Effector memory CD8-positive, alpha-beta T cell (primary cell): Measurements from ENCODE around the gene SAP30BP.

Experiments
- ATAC-seq: fragments of 150-1000 bp; cut with Tn5 transposase; replicated peaks from 2 replicates; pipeline ENCODE4 v1.10.0; 2021; ENCODE audit warnings: mild to moderate bottlenecking, moderate library complexity
- DNase-seq, 3 experiments: peaks; one replicate each; pipeline ENCODE4 v3.0.0; 2021
- H3K27ac Mint-ChIP-seq, 2 donors: one replicate each; pipeline ENCODE4 v1.8.0; 2022; ENCODE audit warnings: mild to moderate bottlenecking in 2 of 2, mixed read lengths in 2 of 2, moderate library complexity in 2 of 2
- H3K27me3 Mint-ChIP-seq, 2 donors: one replicate each; pipeline ENCODE4 v1.8.0; 2022; ENCODE audit warnings: mixed read lengths in 2 of 2
- H3K36me3 Mint-ChIP-seq: one replicate; pipeline ENCODE4 v1.8.0; 2022; ENCODE audit warnings: mild to moderate bottlenecking, moderate library complexity, mixed read lengths; ENCODE audit not compliant: insufficient read depth
- H3K4me1 Mint-ChIP-seq, 2 donors: one replicate each; pipeline ENCODE4 v1.8.0; 2022; ENCODE audit warnings: low read depth in 2 of 2, mixed read lengths in 2 of 2
- H3K4me3 Mint-ChIP-seq, 2 donors: one replicate each; pipeline ENCODE4 v1.8.0; 2022; ENCODE audit warnings: mild to moderate bottlenecking in 2 of 2, mixed read lengths in 2 of 2, moderate library complexity in 2 of 2
- H3K9me3 Mint-ChIP-seq, 2 donors: one replicate each; pipeline ENCODE4 v1.8.0; 2022; ENCODE audit warnings: mixed read lengths in 2 of 2

SAP30BP gene

DNA sequence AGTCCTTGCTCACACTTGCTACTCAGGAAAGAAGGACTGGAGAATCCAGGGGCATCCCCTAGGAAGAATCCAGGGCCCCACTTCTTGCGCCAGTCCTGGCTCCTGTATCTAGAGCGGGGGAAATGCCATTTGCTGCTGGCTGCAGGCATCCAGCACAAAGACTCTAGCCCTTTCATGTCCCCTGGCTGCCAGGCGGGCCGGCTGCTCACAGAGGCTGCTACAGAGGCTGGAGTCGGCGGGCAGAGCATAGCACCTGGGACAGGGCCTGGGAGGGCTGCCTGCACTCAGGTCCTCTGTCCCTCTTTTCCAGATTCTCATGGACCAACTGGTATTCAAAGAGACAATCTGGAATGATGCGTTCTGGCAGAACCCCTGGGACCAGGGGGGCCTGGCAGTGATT is 20.1 kb upstream of the SAP30BP start:
- Mint-ChIP-seq H3K9me3 (no peaks in the 10 kb centered on the region), H3K36me3 (peaks cover 14% of the 10 kb centered on the region), H3K27me3 (no peaks in the 10 kb centered on the region), H3K4me1 (peaks cover 8 to 12% of the 10 kb centered on the region in 2 donors), H3K4me3 (no peak overlapping the region), H3K27ac (peak overlapping the region in 1 of 2 donors; percentile 70)
- ATAC-seq (no peak), DNase-seq (no peak)

DNA sequence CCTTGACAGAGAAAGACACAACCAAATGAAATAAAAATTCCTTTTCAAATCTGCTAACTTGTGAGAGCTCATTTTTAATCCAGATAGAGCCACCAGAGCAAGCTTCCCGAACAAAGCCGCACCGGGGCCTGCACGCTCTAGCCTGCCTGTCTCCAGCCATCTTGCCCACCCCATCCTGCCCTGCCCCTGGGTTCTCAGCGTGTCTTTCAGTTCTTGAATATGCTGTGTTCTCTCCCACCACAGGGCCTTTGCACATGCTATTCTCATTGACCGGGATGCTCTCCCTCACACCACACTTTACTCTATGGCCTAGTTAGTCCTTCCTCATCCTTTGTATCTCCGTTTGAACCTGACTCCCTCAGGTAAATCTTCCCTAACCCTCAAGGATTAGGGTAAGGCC is 19.2 kb upstream of the SAP30BP start:
- Mint-ChIP-seq H3K4me1 (peaks cover 11 to 12% of the 10 kb centered on the region in 2 donors), H3K27me3 (no peaks in the 10 kb centered on the region), H3K36me3 (peaks cover 14% of the 10 kb centered on the region), H3K4me3 (no peak overlapping the region), H3K27ac (peak overlapping the region in 1 of 2 donors; percentile 59), H3K9me3 (no peaks in the 10 kb centered on the region)
- ATAC-seq: no peak
- DNase-seq: no peak

DNA sequence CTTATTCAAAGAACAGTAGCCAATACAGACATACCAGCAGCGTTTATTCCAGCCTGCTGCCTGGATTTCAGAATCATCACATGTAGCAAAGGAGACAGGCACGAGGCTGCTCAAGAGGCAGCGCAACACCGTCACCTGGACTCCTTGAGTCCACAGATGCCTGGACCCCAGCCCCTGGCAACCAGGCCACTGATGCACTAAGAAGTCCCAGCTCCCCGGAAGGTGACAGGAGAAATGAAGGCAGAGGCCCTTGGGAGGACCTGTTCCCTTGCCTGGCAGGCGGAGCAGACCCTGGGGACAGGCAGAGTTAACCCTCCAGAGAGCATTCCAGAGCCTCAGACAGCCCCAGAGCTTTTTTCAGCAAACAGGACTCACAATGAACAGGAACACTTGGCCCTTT is 17.5 kb upstream of the SAP30BP start:
- Mint-ChIP-seq H3K27ac (no peak overlapping the region), H3K27me3 (no peaks in the 10 kb centered on the region), H3K9me3 (no peaks in the 10 kb centered on the region), H3K4me1 (peaks cover 12% of the 10 kb centered on the region in 2 donors), H3K4me3 (no peak overlapping the region), H3K36me3 (peaks cover 17% of the 10 kb centered on the region)
- no peak for ATAC-seq
- no peak for DNase-seq

DNA sequence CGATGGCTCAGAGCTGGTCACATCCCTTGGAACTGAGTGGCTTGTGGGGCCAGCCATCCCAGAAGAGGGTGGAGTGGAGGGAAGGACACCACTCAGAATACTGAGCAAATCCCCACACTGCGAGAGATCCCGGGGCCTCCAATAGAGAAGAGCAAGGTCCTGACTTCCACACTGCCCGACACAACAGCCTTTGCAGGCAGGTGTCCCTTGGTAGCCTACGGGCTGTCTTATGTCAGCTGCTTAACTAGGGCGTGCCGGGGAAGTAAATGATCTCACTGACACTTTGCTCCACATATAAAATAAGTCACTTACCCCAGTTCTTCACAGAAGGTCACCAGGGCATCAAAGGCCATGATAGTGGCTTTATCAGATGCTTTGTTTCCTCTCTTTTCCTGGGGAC is 16.3 kb upstream of the SAP30BP start:
- Mint-ChIP-seq H3K36me3 (peaks cover 17% of the 10 kb centered on the region), H3K4me3 (no peak overlapping the region), H3K4me1 (peaks cover 8 to 11% of the 10 kb centered on the region in 2 donors), H3K9me3 (no peaks in the 10 kb centered on the region), H3K27me3 (no peaks in the 10 kb centered on the region), H3K27ac (no peak overlapping the region)
- ATAC-seq (no peak), DNase-seq (no peak)

- Mint-ChIP-seq H3K27me3 (no peaks in the 10 kb centered on the region), H3K4me3 (no peak overlapping the region), H3K4me1 (peaks cover 0 to 4% of the 10 kb centered on the region in 2 donors), H3K27ac (no peak overlapping the region), H3K9me3 (no peaks in the 10 kb centered on the region), H3K36me3 (peaks cover 17% of the 10 kb centered on the region)
- DNase-seq (no peak), ATAC-seq (no peak)
Observed at GRCh38 chr17:75652341-75652740, 14.8 kb upstream of the SAP30BP start.

- Mint-ChIP-seq H3K4me3 (no peak overlapping the region), H3K9me3 (no peaks in the 10 kb centered on the region), H3K27ac (no peak overlapping the region), H3K36me3 (peaks cover 17% of the 10 kb centered on the region), H3K4me1 (peaks cover 0 to 4% of the 10 kb centered on the region in 2 donors), H3K27me3 (no peaks in the 10 kb centered on the region)
- ATAC-seq: peak; percentile 62
- DNase-seq: peak in 1 of 3 experiments; percentile 16
Observed at GRCh38 chr17:75652934-75653549, 14.1 kb upstream of the SAP30BP start.

DNA sequence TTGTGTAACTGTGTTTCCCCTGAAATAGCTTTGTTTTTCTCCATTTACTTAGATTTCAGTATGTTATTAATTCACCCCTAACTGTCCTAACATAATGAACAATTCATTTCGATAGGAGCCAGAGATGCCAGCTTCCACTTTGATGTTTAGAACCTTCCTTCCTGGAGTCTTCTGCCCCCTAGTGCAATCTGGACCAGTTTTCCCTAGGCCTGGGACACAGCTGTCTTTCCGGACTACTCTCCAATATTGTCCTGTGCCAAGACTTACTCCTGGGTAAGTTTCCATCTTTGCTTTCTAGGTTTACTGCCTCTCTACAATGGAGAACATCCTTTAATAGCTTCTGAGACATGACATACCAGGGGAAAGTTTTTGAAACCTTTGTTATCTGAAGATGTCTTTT is 13.0 kb upstream of the SAP30BP start:
- peaks cover 12% of the 10 kb centered on the region for H3K36me3 Mint-ChIP-seq
- H3K9me3 Mint-ChIP-seq: no peaks in the 10 kb centered on the region
- no peak overlapping the region for H3K27ac Mint-ChIP-seq
- DNase-seq: no peak
- no peak overlapping the region for H3K4me3 Mint-ChIP-seq
- H3K27me3 Mint-ChIP-seq: no peaks in the 10 kb centered on the region
- H3K4me1 Mint-ChIP-seq: peaks cover 0 to 4% of the 10 kb centered on the region in 2 donors
- no peak for ATAC-seq

DNA sequence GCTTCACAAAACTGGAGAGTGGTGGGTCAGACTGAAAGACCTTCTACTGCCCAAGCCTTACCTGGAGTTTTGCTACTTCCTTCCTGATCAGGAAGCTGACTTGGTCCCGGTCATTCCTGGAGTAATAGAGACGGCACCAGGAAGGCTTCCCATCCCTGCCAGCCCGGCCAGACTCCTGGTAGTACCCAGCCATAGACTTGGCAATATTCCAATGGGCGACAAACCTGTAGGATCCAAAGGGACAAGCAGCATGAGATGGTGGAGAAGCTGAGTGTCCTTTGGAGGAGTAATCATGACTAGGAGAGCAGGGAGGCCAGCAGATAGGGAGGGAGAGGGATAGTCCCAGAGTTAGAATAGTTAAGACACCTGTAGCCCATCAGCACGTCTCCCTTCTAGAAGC is 8.9 kb upstream of the SAP30BP start:
- peaks cover 3% of the 10 kb centered on the region for H3K36me3 Mint-ChIP-seq
- DNase-seq (no peak), ATAC-seq (no peak)
- no peaks in the 10 kb centered on the region for H3K27me3 Mint-ChIP-seq
- no peaks in the 10 kb centered on the region for H3K4me1 Mint-ChIP-seq
- H3K27ac Mint-ChIP-seq: no peak overlapping the region
- H3K9me3 Mint-ChIP-seq: no peaks in the 10 kb centered on the region
- no peak overlapping the region for H3K4me3 Mint-ChIP-seq

DNA sequence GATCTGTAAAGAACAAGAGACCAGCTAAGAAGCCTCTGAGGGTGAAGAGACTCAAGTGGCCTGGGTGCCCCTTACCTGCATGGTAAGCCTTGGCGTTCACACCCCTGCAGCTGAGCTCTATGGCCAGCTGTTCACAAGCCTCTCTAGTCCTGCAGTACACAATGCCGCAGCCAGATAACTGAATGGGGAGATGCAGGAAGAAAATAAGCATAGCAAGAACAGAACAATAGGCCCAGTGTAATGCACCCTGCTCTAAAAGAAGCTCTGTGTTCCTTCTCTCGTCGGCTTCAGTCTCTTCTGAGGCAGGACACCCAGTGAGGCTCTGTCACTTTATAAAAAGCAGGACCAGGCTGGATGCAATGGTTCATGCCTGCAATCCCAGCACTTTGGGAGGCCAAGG is 5.6 kb upstream of the SAP30BP start:
- DNase-seq: no peak
- no peaks in the 10 kb centered on the region for H3K27me3 Mint-ChIP-seq
- ATAC-seq: no peak
- H3K4me1 Mint-ChIP-seq: peaks cover 3 to 5% of the 10 kb centered on the region in 2 donors
- H3K36me3 Mint-ChIP-seq: peaks cover 12% of the 10 kb centered on the region
- H3K4me3 Mint-ChIP-seq: no peak overlapping the region
- no peak overlapping the region for H3K27ac Mint-ChIP-seq
- no peaks in the 10 kb centered on the region for H3K9me3 Mint-ChIP-seq

DNA sequence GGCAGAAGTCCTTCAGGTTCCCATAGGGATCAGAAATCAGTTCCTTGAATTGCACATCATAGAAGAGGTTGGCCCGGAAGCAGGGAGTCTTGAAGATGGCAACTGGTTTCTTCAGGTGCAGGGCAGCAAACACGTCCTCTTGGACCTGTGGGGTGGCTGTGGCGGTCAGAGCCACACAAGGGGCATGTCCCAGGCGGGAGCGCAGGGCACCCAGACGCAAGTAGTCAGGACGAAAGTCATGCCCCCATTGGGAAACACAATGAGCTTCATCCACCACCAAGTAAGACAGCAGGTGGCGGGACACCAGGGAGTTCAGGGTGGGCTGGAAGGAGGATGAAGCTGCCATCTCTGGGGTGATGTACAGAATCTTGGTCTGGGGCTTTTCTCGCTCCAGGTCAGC is 4.6 kb upstream of the SAP30BP start:
- H3K4me1 Mint-ChIP-seq: peaks cover 3 to 5% of the 10 kb centered on the region in 2 donors
- H3K36me3 Mint-ChIP-seq: peaks cover 12% of the 10 kb centered on the region
- ATAC-seq: no peak
- H3K27me3 Mint-ChIP-seq: no peaks in the 10 kb centered on the region
- H3K9me3 Mint-ChIP-seq: no peaks in the 10 kb centered on the region
- H3K27ac Mint-ChIP-seq: no peak overlapping the region
- H3K4me3 Mint-ChIP-seq: no peak overlapping the region
- DNase-seq: no peak

GRCh38 chr17:75664099-75664549 is 3.0 kb upstream of the SAP30BP start:
- H3K4me3 Mint-ChIP-seq: no peak overlapping the region
- DNase-seq (no peak), ATAC-seq (no peak)
- no peaks in the 10 kb centered on the region for H3K9me3 Mint-ChIP-seq
- peaks cover 5 to 10% of the 10 kb centered on the region in 2 donors for H3K4me1 Mint-ChIP-seq
- H3K36me3 Mint-ChIP-seq: peaks cover 22% of the 10 kb centered on the region
- no peaks in the 10 kb centered on the region for H3K27me3 Mint-ChIP-seq
- H3K27ac Mint-ChIP-seq: no peak overlapping the region

DNA sequence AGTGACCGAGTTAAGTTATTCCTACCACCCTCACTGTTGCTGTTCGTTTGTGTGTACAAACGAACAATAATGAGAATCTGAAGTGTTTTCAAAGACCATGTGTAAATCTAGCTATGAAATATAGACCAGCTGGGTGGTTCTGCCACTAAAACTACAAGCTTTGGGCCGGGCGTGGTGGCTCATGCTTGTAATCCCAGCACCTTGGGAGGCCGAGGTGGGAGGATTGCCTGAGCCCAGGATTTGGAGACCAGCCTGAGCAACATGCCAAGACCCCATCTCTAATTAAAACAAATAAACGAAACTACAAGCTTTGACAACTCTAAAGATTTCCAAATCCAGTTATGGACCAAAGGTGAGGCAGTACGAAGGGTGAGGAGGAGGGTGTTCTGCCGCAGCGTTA is 1.2 kb upstream of the SAP30BP start:
- H3K27ac Mint-ChIP-seq: no peak overlapping the region
- ATAC-seq: no peak
- no peaks in the 10 kb centered on the region for H3K9me3 Mint-ChIP-seq
- DNase-seq: no peak
- H3K4me3 Mint-ChIP-seq: peak overlapping the region; percentile 51 to 57
- peaks cover 10 to 17% of the 10 kb centered on the region in 2 donors for H3K4me1 Mint-ChIP-seq
- peaks cover 40% of the 10 kb centered on the region for H3K36me3 Mint-ChIP-seq
- H3K27me3 Mint-ChIP-seq: no peaks in the 10 kb centered on the region

DNA sequence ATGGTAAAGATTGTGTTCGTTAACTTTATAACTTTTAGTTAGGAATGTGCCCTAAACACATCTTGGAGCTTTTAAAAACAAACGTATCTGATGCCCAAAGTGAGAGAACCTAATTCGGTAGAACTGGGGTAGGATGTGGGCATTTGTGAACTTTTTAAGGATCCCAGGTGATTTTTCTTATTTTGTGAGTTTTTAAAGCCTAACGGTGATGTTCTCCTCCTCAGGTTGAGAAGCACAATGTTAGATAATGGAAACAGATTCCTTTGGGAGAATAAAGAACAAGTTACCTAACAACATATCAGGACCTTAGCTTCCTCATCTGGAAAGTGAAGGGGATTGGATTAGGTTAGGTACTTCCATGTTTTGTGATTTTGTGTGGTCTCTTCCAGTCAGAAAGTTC is 687 bp downstream of the SAP30BP start:
- H3K27ac Mint-ChIP-seq: peak overlapping the region in 1 of 2 donors; percentile 11
- ATAC-seq (no peak), DNase-seq (no peak)
- no peaks in the 10 kb centered on the region for H3K27me3 Mint-ChIP-seq
- H3K9me3 Mint-ChIP-seq: no peaks in the 10 kb centered on the region
- H3K4me3 Mint-ChIP-seq: no peak overlapping the region
- H3K4me1 Mint-ChIP-seq: peaks cover 12 to 21% of the 10 kb centered on the region in 2 donors
- peaks cover 56% of the 10 kb centered on the region for H3K36me3 Mint-ChIP-seq

DNA sequence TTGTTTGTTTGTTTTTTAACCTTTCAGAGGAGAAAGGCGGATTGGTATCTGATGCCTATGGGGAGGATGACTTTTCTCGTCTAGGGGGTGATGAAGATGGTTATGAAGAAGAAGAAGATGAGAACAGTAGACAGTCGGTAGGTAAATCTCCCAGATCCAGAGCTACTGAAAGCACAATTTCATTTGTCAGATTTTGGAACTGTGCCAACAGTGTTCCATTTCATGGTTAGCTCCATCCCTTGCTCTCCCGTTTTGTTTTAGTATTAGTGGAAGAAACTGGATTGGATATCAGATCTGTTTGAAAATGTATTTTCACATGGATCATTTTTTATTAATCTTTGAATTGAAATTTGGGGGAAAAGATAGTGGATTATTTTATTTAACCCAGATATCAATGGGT is 1.4 kb downstream of the SAP30BP start:
- H3K36me3 Mint-ChIP-seq: peaks cover 62% of the 10 kb centered on the region
- H3K9me3 Mint-ChIP-seq: no peaks in the 10 kb centered on the region
- DNase-seq (no peak), ATAC-seq (no peak)
- H3K4me3 Mint-ChIP-seq: no peak overlapping the region
- H3K27ac Mint-ChIP-seq: peak overlapping the region in 1 of 2 donors; percentile 11
- H3K4me1 Mint-ChIP-seq: peaks cover 12 to 21% of the 10 kb centered on the region in 2 donors
- H3K27me3 Mint-ChIP-seq: no peaks in the 10 kb centered on the region
